Gastroesophageal sphincter (tissue), 3 donors: ENCODE data around the gene NAV2.

ENCODE experiments used
- EP300 ChIP-seq: sonication (generic); formaldehyde crosslinking; IDR thresholded peaks from one replicate; pipeline ENCODE4 v1.6.1; 2017; ENCODE audit warnings: antibody characterized with exemption, mild to moderate bottlenecking
- POLR2A ChIP-seq, 2 donors: fragments of 450-650 bp; IDR thresholded peaks; one replicate each; pipeline ENCODE4 v1.6.1; 2017; ENCODE audit warnings: antibody characterized with exemption in 2 of 2, mild to moderate bottlenecking in 2 of 2, moderate library complexity in 1 of 2
- TF ChIP-seq, protein P1 (sequence below), 4 experiments: fragments of 200-600 bp in 2 of 4; fragments of 450-650 bp in 2 of 4; sonication (generic) in 1 of 4; IDR thresholded peaks; one replicate each; pipeline ENCODE4 v1.5.1; 2017 to 2019; ENCODE audit warnings: antibody characterized with exemption in 4 of 4, mild to moderate bottlenecking in 2 of 4, moderate library complexity in 2 of 4

DNA sequence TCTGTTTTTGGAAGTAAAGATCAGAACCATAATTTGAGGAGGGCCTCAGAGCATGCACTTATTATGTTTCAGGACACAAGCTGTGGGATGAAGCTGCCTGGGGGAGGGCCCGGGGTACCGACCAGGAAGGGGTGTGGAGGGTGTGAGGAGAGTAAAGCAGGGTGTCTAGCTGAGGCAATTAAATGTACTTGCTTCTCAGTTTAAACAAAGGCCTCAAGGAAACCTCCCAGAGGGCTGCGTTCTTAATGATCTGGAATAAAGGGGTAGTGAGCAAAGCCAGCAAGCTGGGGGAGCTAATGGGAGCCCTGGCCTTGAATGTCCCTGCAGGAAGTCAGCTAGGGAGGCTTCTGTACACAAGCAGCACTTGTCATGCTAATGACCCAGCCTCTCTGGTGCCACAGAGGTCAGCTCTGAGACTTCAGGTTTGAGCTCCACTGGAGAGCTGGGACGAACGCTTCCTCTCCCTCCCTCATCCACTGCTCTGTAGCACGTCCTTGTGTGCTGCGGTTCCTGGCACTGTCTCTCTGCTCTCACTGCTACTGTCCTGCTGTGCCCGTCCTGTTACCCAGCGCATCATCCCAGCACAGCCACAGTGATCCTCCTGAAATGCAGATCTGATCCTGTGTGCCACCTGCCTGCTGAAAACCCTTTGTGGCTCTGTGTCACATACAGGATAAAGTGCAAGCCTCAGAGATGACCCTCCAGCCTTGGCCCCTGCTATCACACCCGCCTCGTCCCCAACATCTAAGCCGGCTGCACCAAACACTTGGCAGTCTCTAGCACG is 287.9 kb downstream of the NAV2 start:
- TF ChIP-seq POLR2A (IDR thresholded peaks at IDR 0.05): no peak
- TF ChIP-seq, protein P1, sequence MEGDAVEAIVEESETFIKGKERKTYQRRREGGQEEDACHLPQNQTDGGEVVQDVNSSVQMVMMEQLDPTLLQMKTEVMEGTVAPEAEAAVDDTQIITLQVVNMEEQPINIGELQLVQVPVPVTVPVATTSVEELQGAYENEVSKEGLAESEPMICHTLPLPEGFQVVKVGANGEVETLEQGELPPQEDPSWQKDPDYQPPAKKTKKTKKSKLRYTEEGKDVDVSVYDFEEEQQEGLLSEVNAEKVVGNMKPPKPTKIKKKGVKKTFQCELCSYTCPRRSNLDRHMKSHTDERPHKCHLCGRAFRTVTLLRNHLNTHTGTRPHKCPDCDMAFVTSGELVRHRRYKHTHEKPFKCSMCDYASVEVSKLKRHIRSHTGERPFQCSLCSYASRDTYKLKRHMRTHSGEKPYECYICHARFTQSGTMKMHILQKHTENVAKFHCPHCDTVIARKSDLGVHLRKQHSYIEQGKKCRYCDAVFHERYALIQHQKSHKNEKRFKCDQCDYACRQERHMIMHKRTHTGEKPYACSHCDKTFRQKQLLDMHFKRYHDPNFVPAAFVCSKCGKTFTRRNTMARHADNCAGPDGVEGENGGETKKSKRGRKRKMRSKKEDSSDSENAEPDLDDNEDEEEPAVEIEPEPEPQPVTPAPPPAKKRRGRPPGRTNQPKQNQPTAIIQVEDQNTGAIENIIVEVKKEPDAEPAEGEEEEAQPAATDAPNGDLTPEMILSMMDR (IDR thresholded peaks at IDR 0.05): no peak
- no peak for TF ChIP-seq EP300
